Brain microvascular endothelial cell (primary cell): ENCODE measurements around the gene HOXD3.

ENCODE experiments used
- DNase-seq: peaks from one replicate; pipeline ENCODE4 v3.0.0-alpha.2; 2020
- H3K27ac ChIP-seq: fragments of 250-450 bp; sonication (Bioruptor Pico); 2 replicates; pipeline ENCODE4 v1.5.1; 2020; ENCODE audit warnings: mild to moderate bottlenecking, moderate library complexity
- H3K27me3 ChIP-seq: fragments of 250-450 bp; sonication (Bioruptor Pico); replicated peaks from 2 replicates; pipeline ENCODE4 v1.5.1; 2020; ENCODE audit warnings: mild to moderate bottlenecking
- H3K36me3 ChIP-seq: fragments of 250-450 bp; sonication (Bioruptor Pico); replicated peaks from 2 replicates; pipeline ENCODE4 v1.5.1; 2020; ENCODE audit warnings: mild to moderate bottlenecking
- H3K4me3 ChIP-seq: 2 replicates; pipeline ENCODE4 v1.5.1; 2011; ENCODE audit warnings: low read depth, mild to moderate bottlenecking, control low read depth, low read length, moderate library complexity
- in situ Hi-C: cut with HindIII; loops from 2 replicates; pipeline ENCODE4 v1.10.0; 2017; ENCODE audit warnings: low sequenced_read_pairs, low pct_ligation_motif_present
- TF ChIP-seq, protein P1 (sequence below): IDR thresholded peaks from 2 replicates; pipeline ENCODE4 v1.5.1; 2011; ENCODE audit warnings: low read depth, mild to moderate bottlenecking, moderate library complexity, low read length, control low read depth, inconsistent platforms; ENCODE audit errors: missing control alignments

Gene HOXD3

DNA sequence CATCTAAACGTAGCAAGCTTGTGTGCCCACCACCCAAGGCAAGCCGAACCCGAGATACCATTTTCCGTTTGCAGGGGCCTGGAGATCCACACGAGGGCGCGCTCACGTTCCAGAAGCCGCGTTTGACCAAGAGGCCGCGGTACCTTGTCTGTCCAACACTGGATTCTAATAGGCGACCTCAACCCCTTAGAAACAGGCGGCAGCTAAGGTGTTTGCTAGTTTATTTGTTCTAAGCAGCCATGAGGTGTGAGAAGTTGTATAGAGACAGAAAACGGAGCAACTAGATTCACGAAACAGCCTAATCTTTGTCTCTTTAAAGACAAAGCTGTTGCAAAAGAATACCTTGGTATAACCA lies 45.8 kb upstream of the HOXD3 start:
- no peaks in the 10 kb centered on the region for H3K36me3 ChIP-seq
- in situ Hi-C loops = no loop called here
- TF ChIP-seq, protein P1, sequence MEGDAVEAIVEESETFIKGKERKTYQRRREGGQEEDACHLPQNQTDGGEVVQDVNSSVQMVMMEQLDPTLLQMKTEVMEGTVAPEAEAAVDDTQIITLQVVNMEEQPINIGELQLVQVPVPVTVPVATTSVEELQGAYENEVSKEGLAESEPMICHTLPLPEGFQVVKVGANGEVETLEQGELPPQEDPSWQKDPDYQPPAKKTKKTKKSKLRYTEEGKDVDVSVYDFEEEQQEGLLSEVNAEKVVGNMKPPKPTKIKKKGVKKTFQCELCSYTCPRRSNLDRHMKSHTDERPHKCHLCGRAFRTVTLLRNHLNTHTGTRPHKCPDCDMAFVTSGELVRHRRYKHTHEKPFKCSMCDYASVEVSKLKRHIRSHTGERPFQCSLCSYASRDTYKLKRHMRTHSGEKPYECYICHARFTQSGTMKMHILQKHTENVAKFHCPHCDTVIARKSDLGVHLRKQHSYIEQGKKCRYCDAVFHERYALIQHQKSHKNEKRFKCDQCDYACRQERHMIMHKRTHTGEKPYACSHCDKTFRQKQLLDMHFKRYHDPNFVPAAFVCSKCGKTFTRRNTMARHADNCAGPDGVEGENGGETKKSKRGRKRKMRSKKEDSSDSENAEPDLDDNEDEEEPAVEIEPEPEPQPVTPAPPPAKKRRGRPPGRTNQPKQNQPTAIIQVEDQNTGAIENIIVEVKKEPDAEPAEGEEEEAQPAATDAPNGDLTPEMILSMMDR = peak; percentile 84
- H3K27me3 ChIP-seq = peaks cover 91% of the 10 kb centered on the region
- H3K27ac ChIP-seq = no peak overlapping the region
- DNase-seq = no peak
- no peak overlapping the region for H3K4me3 ChIP-seq

DNA sequence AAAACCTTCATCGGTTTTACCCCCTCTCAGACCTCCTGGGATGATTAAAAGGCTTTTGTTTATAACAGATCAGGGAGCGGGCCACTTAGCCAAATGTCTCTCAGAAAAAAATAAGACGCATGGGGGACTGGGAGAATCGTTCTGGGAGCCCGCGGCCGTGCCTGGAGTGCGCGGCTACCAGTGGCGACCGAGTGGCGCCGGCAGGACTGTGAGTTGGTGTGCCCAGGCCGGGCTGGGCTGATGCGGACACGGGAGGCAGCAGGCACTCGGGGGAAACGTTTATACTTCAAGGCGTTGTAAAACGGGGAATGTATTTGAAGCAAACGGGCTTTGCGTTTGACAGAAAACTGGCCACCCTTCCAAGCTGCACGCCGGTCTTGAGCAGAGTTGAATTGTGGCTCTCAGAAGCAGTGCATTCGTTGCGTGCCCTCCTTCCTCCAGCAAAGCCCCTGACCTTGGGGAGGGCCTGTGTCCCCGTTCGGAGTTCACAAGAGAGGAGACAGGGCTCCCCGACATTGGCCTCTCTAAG lies 45.2 kb upstream of the HOXD3 start:
- DNase-seq = no peak
- in situ Hi-C loops = no loop called here
- TF ChIP-seq, protein P1 = no peak
- Histone ChIP-seq H3K27me3 (peaks cover 91% of the 10 kb centered on the region), H3K4me3 (no peak overlapping the region), H3K36me3 (no peaks in the 10 kb centered on the region), H3K27ac (no peak overlapping the region)

DNA sequence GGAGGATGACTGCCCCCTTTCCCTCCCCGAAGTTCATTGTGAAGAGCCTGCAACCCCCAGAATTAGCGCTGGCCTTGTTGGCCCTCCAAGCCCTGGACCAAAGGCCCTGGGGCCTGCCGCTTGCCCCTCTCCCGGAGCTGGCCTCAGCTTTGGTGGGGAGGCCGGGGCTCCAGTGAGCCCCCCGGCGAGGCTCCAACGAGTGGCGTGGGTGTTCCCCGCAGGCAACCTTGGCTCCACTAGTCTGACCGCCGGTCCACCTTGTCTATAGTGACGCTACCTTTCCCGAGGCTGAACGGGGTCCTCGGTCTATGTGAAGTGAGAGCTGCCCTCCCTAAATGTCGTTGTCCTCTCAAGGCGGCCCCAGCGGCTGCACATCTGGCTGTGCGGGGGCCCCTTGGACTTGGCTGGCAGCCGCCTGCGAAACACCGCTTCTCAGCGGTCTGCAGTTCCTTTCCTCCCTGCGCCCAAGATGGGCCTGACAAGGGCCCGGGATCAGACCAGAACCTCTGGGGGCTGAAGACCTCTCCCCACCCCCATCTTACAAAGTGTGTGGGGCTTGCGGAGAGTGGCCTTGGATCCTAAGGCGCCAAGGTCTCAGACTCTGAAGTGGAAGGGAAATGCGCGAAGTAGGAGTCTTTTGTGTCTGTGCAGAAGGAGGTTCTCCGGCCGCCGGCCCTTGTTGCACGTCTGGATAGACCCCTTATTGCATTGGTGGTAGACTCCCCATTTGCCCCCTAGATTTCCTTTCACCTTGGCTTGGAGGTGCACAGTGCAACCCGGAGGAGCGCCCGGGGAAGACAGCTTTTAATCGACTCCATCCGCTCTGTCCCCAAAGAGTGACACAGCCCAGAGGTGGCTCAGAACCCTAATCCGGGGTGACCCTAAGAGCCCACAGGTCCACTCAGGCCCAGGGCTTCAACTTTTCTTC lies 44.5 kb upstream of the HOXD3 start:
- no peak for DNase-seq
- Histone ChIP-seq H3K4me3 (no peak overlapping the region), H3K36me3 (no peaks in the 10 kb centered on the region), H3K27ac (no peak overlapping the region), H3K27me3 (peaks cover 93% of the 10 kb centered on the region)
- TF ChIP-seq, protein P1 = no peak
- in situ Hi-C loops = no loop called here

DNA sequence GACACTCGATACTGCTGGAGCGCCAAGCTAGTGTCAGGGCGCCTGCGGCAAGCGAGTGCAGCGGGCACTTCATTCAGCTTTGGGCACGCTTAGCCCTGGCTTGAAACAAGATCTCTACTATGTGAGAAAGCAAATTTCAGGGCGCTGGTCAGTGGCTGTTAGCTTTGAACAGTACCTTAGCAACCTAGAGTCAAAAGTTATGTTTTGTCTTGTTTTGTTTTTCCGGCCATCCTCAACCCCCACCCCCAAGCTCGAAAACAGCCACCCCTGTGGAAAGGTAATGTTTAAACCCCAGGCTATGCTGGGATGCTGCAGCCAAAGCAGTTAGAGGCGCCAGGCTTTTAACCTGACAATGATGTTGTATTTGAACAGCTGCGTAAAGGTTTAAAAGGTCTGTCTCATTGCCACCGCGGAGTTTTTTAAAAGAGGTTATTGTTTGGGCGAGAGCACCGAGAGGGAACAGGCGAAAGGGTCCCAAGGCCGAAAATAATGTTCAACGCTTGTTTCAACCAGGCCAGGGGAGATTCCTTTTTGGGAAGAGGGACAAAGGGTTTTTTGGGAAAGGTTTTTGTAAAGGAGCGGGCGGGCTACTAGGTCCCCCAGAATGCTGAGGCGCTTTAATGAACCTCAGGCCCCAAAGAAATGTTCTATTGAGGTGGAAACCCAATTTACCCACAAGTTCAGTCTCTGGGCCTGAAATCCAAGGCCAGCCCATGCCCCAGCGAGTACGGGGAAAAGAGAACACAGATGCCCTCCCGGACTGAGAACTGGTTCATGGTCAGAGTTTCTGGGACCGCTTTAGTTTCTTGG lies 42.8 kb upstream of the HOXD3 start:
- Histone ChIP-seq H3K36me3 (no peaks in the 10 kb centered on the region), H3K27me3 (peaks cover 95% of the 10 kb centered on the region), H3K4me3 (no peak overlapping the region), H3K27ac (no peak overlapping the region)
- in situ Hi-C loops = no loop called here
- no peak for DNase-seq
- TF ChIP-seq, protein P1 = no peak

DNA sequence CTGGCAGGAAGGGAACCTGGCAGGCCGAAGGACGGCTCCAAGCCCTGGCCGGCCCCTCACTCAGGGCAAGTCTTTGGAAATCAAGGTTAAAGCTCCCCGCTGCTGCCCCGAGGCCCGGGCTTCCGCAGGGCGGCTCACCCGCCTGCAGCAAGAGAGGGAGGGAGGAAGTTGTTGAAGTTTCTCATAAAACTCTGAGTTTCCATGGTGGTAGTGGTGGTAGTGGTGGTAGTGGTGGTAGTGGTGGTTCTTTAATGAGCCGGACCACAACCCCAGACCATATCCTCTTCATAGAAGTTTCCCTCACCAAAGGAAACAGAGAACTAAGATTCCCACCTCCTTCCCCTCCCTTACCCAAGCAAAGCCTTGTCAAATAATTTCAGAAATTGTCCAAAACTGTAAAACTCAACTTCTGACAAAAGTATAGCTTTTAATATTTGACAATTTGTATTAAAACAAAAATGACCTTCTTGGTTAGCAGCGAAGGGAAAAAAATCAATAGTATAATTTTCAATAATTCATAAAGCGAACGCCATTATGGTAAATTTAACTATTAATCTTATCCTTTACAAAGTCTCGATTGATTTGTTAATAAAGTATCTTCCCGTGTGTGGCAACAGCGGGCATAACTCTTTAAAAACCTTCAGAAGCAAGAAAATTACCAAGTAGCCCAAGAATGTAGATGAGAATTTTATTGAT lies 42.0 kb upstream of the HOXD3 start:
- Histone ChIP-seq H3K27ac (no peak overlapping the region), H3K27me3 (peaks cover 95% of the 10 kb centered on the region), H3K4me3 (no peak overlapping the region), H3K36me3 (no peaks in the 10 kb centered on the region)
- in situ Hi-C loops = no loop called here
- no peak for DNase-seq
- TF ChIP-seq, protein P1 = no peak
